Measurements from ENCODE around the gene GTF3C5. TPM values are rescaled to one million over a fixed set of nuclear protein-coding genes. Genes with fewer than 3 reads are reported as not detected.

The GTF3C5 gene
- total and polyA plus RNA-seq, 2 of the 4 experiments (the other 2 are of a cell fraction) = 49.1 to 52.3 TPM

DNA sequence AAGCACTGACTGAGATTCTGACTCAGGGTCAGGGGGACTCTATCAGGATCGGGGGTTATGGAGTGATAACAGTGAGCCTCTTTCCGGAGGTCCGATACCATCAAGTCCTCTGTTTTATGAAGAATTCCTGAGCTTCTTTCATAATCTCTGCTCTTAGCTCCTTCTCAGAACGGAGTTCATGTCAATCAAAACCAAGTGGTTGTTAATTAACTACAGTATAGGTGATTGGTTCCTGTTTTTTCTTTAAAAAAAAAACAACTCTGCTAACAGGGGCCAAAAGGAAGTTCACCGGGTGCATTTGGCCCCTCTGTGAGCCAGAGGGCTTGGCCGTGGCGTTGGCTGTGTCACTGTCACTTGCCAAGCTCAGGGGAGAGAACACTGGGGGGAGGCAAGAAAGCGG, 48.3 kb upstream of the GTF3C5 start:
- Histone ChIP-seq H3K79me1 (ENCODE audit: low read depth in 1 of 2, low read length in 2 of 2) (no peaks in the 10 kb centered on the region), H2BK5ac (ENCODE audit: low read depth, low read length, poor library complexity, severe bottlenecking) (no peak overlapping the region), H2BK20ac (ENCODE audit: low read depth, low read length) (no peak overlapping the region), H3K9me3 (ENCODE audit: control insufficient read depth, insufficient read depth, low read length) (no peaks in the 10 kb centered on the region), H3K4me3 (ENCODE audit: insufficient read depth, low read depth, low read length) (no peak overlapping the region), H3K18ac (ENCODE audit: low read depth, low read length) (no peak overlapping the region), H4K20me1 (ENCODE audit: insufficient read depth, low read length) (no peaks in the 10 kb centered on the region), H3K23ac (ENCODE audit: low read depth, low read length) (no peak overlapping the region), H3K9me1 (ENCODE audit: insufficient read depth, low read length) (no peaks in the 10 kb centered on the region), H4K5ac (ENCODE audit: low read depth, low read length) (no peak overlapping the region), H3K56ac (ENCODE audit: extremely low read depth, insufficient read depth, low read length) (no peak overlapping the region), H2BK15ac (ENCODE audit: low read depth, low read length) (no peak overlapping the region), H4K8ac (ENCODE audit: low read depth in 2 of 2, low read length in 2 of 2) (no peak overlapping the region), H3K4me2 (ENCODE audit: low read depth, low read length) (no peak overlapping the region), H3K4ac (ENCODE audit: low read depth, low read length) (no peak overlapping the region), H3K27ac (ENCODE audit: insufficient read depth, low read length) (no peak overlapping the region), H4K91ac (ENCODE audit: insufficient read depth, low read depth, low read length) (no peak overlapping the region), H3K36me3 (ENCODE audit: control insufficient read depth, insufficient read depth, low read length) (no peaks in the 10 kb centered on the region), H3K4me1 (ENCODE audit: control insufficient read depth, insufficient read depth, low read length) (no peaks in the 10 kb centered on the region), H3K9ac (ENCODE audit: low read depth, low read length) (no peak overlapping the region), H3K14ac (replicated peaks; ENCODE audit: low read depth, low read length) (no peak overlapping the region), H2AK9ac (replicated peaks; ENCODE audit: low read depth, low read length, poor library complexity) (no peak overlapping the region), H2BK120ac (ENCODE audit: low read depth, low read length) (no peak overlapping the region), H2AK5ac (ENCODE audit: low read depth, low read length) (no peak overlapping the region), H2AFZ (replicated peaks; ENCODE audit: low read length, poor library complexity) (no peak overlapping the region), H3K27me3 (ENCODE audit: control insufficient read depth, insufficient read depth, low read length) (peaks cover 81% of the 10 kb centered on the region)
- TF ChIP-seq, protein P1, sequence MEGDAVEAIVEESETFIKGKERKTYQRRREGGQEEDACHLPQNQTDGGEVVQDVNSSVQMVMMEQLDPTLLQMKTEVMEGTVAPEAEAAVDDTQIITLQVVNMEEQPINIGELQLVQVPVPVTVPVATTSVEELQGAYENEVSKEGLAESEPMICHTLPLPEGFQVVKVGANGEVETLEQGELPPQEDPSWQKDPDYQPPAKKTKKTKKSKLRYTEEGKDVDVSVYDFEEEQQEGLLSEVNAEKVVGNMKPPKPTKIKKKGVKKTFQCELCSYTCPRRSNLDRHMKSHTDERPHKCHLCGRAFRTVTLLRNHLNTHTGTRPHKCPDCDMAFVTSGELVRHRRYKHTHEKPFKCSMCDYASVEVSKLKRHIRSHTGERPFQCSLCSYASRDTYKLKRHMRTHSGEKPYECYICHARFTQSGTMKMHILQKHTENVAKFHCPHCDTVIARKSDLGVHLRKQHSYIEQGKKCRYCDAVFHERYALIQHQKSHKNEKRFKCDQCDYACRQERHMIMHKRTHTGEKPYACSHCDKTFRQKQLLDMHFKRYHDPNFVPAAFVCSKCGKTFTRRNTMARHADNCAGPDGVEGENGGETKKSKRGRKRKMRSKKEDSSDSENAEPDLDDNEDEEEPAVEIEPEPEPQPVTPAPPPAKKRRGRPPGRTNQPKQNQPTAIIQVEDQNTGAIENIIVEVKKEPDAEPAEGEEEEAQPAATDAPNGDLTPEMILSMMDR (conservative IDR thresholded peaks at IDR 0.05; ENCODE audit: low read depth, low read length) = no peak
- TF ChIP-seq MAZ (IDR thresholded peaks at IDR 0.05; ENCODE audit: borderline replicate concordance, low read depth, low read length) (no peak), MAFK (IDR thresholded peaks at IDR 0.05; ENCODE audit: low read depth, low read length) (no peak), RFX5 (IDR thresholded peaks at IDR 0.05; ENCODE audit: low read depth, low read length) (no peak), POLR2A (IDR thresholded peaks at IDR 0.05; ENCODE audit: low read depth, low read length) (no peak), RCOR1 (IDR thresholded peaks at IDR 0.05; ENCODE audit: insufficient replicate concordance, low read length) (no peak), FOS (IDR thresholded peaks at IDR 0.05; ENCODE audit: low read depth, low read length) (no peak), RAD21 (IDR thresholded peaks at IDR 0.05; ENCODE audit: low read length) (no peak), CEBPB (IDR thresholded peaks at IDR 0.05; ENCODE audit: low read depth, low read length) (no peak), BHLHE40 (IDR thresholded peaks at IDR 0.05; ENCODE audit: low read depth, low read length) (no peak), NFE2L2 (IDR thresholded peaks at IDR 0.05; ENCODE audit: low read depth, low read length) (no peak), SMC3 (IDR thresholded peaks at IDR 0.05; ENCODE audit: low read depth, low read length) (no peak), MXI1 (IDR thresholded peaks at IDR 0.05; ENCODE audit: borderline replicate concordance, low read depth, low read length) (no peak), CHD1 (IDR thresholded peaks at IDR 0.05; ENCODE audit: low read depth, low read length) (no peak)
- TF ChIP-seq, protein P2, sequence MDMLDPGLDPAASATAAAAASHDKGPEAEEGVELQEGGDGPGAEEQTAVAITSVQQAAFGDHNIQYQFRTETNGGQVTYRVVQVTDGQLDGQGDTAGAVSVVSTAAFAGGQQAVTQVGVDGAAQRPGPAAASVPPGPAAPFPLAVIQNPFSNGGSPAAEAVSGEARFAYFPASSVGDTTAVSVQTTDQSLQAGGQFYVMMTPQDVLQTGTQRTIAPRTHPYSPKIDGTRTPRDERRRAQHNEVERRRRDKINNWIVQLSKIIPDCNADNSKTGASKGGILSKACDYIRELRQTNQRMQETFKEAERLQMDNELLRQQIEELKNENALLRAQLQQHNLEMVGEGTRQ (IDR thresholded peaks at IDR 0.05; ENCODE audit: low read depth, low read length) = no peak
- TF ChIP-seq, protein P3, sequence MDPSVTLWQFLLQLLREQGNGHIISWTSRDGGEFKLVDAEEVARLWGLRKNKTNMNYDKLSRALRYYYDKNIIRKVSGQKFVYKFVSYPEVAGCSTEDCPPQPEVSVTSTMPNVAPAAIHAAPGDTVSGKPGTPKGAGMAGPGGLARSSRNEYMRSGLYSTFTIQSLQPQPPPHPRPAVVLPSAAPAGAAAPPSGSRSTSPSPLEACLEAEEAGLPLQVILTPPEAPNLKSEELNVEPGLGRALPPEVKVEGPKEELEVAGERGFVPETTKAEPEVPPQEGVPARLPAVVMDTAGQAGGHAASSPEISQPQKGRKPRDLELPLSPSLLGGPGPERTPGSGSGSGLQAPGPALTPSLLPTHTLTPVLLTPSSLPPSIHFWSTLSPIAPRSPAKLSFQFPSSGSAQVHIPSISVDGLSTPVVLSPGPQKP (IDR thresholded peaks at IDR 0.05; ENCODE audit: borderline replicate concordance, low read depth, low read length) = no peak
- dilution Hi-C loops (cut with HindIII; ENCODE audit: low sequenced_read_pairs, unreplicated experiment) = no loop called here
- intact Hi-C loops (cut with micrococcal nuclease) = no loop called here
- no TSS peak for BruUV-seq (replicated peaks)
- 80% methylated on average over 1 of the region's 8 CpGs; no CpG with 5 or more reads in 1 of the 2 experiments for WGBS, 2 experiments (ENCODE audit: extremely low coverage in 2 of 2, insufficient read length in 1 of 2)
- in situ Hi-C loops (cut with MboI; ENCODE audit: low sequenced_read_pairs) = no loop called here
- ATAC-seq (ENCODE audit: low read depth) (no peak), DNase-seq (no peak)
- ChIA-PET POLR2A (ENCODE audit: unreplicated experiment) (no interaction called here), CTCF (no interaction called here)
